Fibroblast of lung (primary cell): ENCODE data around the gene HIVEP1. TPM values are rescaled to one million over a fixed set of nuclear protein-coding genes. Genes with fewer than 3 reads are reported as not detected.

Experiments
- DNase-seq, 2 donors: peaks; one replicate each; pipeline versions ENCODE4 v3.0.0 to v3.0.0-alpha.2; 2010; ENCODE audit warnings: low read depth in 2 of 2
- H2AFZ ChIP-seq: 2 replicates; pipeline ENCODE4 v1.5.1; 2012; ENCODE audit warnings: low read length, control low read depth, inconsistent platforms
- H3K27ac ChIP-seq: 2 replicates; pipeline ENCODE4 v1.5.1; 2011; ENCODE audit warnings: low read length, control low read depth; ENCODE audit not compliant: insufficient read depth
- H3K27me3 ChIP-seq: 2 replicates; pipeline ENCODE4 v1.5.1; 2011; ENCODE audit warnings: mild to moderate bottlenecking, low read length; ENCODE audit not compliant: control insufficient read depth, insufficient read depth
- H3K36me3 ChIP-seq: 2 replicates; pipeline ENCODE4 v1.5.1; 2011; ENCODE audit warnings: low read length; ENCODE audit not compliant: control insufficient read depth, insufficient read depth
- H3K4me1 ChIP-seq: 2 replicates; pipeline ENCODE4 v1.5.1; 2011; ENCODE audit warnings: low read length; ENCODE audit not compliant: control insufficient read depth, insufficient read depth; ENCODE audit errors: extremely low read depth
- H3K4me2 ChIP-seq: 2 replicates; pipeline ENCODE4 v1.5.1; 2011; ENCODE audit warnings: low read length, control low read depth; ENCODE audit not compliant: insufficient read depth; ENCODE audit errors: extremely low read depth
- H3K4me3 ChIP-seq, 4 experiments: fragments of 200-600 bp in 1 of 4; sonication (generic) in 1 of 4; replicated peaks in 1 of 4; 2 replicates each; pipeline ENCODE4 v1.5.1; 2011 to 2016; ENCODE audit warnings: low read length in 4 of 4, low read depth in 3 of 4, mild to moderate bottlenecking in 3 of 4, control low read depth in 2 of 4, inconsistent platforms in 1 of 4, mixed read lengths in 1 of 4; ENCODE audit not compliant: insufficient read depth in 1 of 4; ENCODE audit errors: control extremely low read depth in 1 of 4
- H3K79me2 ChIP-seq: 2 replicates; pipeline ENCODE4 v1.5.1; 2012; ENCODE audit warnings: mild to moderate bottlenecking, low read length, inconsistent platforms; ENCODE audit not compliant: control insufficient read depth, insufficient read depth
- H3K9ac ChIP-seq: 2 replicates; pipeline ENCODE4 v1.5.1; 2011; ENCODE audit warnings: mild to moderate bottlenecking, low read length, control low read depth; ENCODE audit not compliant: insufficient read depth
- H3K9me3 ChIP-seq: 2 replicates; pipeline ENCODE4 v1.5.1; 2012; ENCODE audit warnings: low read depth, low read length; ENCODE audit not compliant: control insufficient read depth, insufficient read depth
- H4K20me1 ChIP-seq: 2 replicates; pipeline ENCODE4 v1.5.1; 2011; ENCODE audit warnings: low read length; ENCODE audit not compliant: control insufficient read depth, insufficient read depth; ENCODE audit errors: extremely low read depth
- CTCF ChIP-seq, 2 donors: IDR thresholded peaks in 1 of 2; conservative IDR thresholded peaks in 1 of 2; 1 replicate in 1 of 2; 2 replicates in 1 of 2; pipeline ENCODE4 v1.5.1; 2011 to 2012; ENCODE audit warnings: low read length in 2 of 2, control low read depth in 1 of 2, inconsistent platforms in 1 of 2, low read depth in 1 of 2, mild to moderate bottlenecking in 1 of 2
- EZH2 ChIP-seq: IDR thresholded peaks from 2 replicates; pipeline ENCODE4 v1.5.1; 2012; ENCODE audit warnings: low read length, control low read depth, mild to moderate bottlenecking; ENCODE audit errors: missing control alignments
- polyA plus RNA-seq, 2 donors: library from polyadenylated mRNA; depleted of rRNA in 1 of 2; stranded (reverse) in 1 of 2; unstranded in 1 of 2; fragments of >200 nt; gene quantifications; 2 replicates each; pipeline ENCODE4 v1.2.1, GENCODE V29; 2011 to 2012; ENCODE audit warnings: missing spikeins in 1 of 2
- total RNA-seq: library from RNA; depleted of rRNA; stranded (reverse); fragments of >200 nt; gene quantifications from 2 replicates; pipeline ENCODE4 v1.2.1, GENCODE V29; 2014

HIVEP1 gene
- total and polyA plus RNA-seq, 2 donors (not counting 1 experiment from before 2014, with no cell fraction given): 9.9 to 14.6 TPM

GRCh38 chr6:12137480-12137879, 125.4 kb downstream of the HIVEP1 start:
- H3K9ac ChIP-seq: no peak overlapping the region
- H3K4me1 ChIP-seq: peaks cover 8% of the 10 kb centered on the region
- DNase-seq: peak; percentile 77 to 86
- no peaks in the 10 kb centered on the region for H3K27me3 ChIP-seq
- H3K4me2 ChIP-seq: peak overlapping the region; percentile 56
- H3K9me3 ChIP-seq: no peaks in the 10 kb centered on the region
- TF ChIP-seq CTCF (conservative IDR thresholded peaks at IDR 0.05 in 1 of 2, IDR thresholded peaks at IDR 0.05 in 1 of 2; ENCODE audit: low read depth in 1 of 2, low read length in 2 of 2): no peak
- TF ChIP-seq EZH2: no peak
- peaks cover 1% of the 10 kb centered on the region for H3K36me3 ChIP-seq
- no peak overlapping the region for H2AFZ ChIP-seq
- H3K27ac ChIP-seq: no peak overlapping the region
- H4K20me1 ChIP-seq: no peaks in the 10 kb centered on the region
- no peaks in the 10 kb centered on the region for H3K79me2 ChIP-seq
- no peak overlapping the region for H3K4me3 ChIP-seq

GRCh38 chr6:12138381-12138780, 126.3 kb downstream of the HIVEP1 start:
- DNase-seq: no peak
- Histone ChIP-seq H3K27me3 (no peaks in the 10 kb centered on the region), H3K4me1 (peaks cover 5% of the 10 kb centered on the region), H3K9me3 (no peaks in the 10 kb centered on the region), H3K79me2 (no peaks in the 10 kb centered on the region), H3K9ac (no peak overlapping the region), H3K4me2 (no peak overlapping the region), H2AFZ (no peak overlapping the region), H3K4me3 (no peak overlapping the region), H3K27ac (no peak overlapping the region), H3K36me3 (peaks cover 1% of the 10 kb centered on the region), H4K20me1 (no peaks in the 10 kb centered on the region)
- TF ChIP-seq CTCF (conservative IDR thresholded peaks at IDR 0.05 in 1 of 2, IDR thresholded peaks at IDR 0.05 in 1 of 2; ENCODE audit: low read depth in 1 of 2, low read length in 2 of 2): no peak
- no peak for TF ChIP-seq EZH2

- Histone ChIP-seq H3K79me2 (no peaks in the 10 kb centered on the region), H3K4me3 (no peak overlapping the region), H3K9ac (no peak overlapping the region), H4K20me1 (no peaks in the 10 kb centered on the region), H3K9me3 (no peaks in the 10 kb centered on the region), H3K4me2 (no peak overlapping the region), H2AFZ (no peak overlapping the region), H3K36me3 (peaks cover 1% of the 10 kb centered on the region), H3K27ac (no peak overlapping the region), H3K27me3 (no peaks in the 10 kb centered on the region), H3K4me1 (peaks cover 5% of the 10 kb centered on the region)
- DNase-seq: no peak
- TF ChIP-seq EZH2 (no peak), CTCF (conservative IDR thresholded peaks at IDR 0.05 in 1 of 2, IDR thresholded peaks at IDR 0.05 in 1 of 2; ENCODE audit: low read depth in 1 of 2, low read length in 2 of 2) (no peak)
These were observed 126.8 kb downstream of the HIVEP1 start for GRCh38 chr6:12138936-12139335.
